Activated naive CD4-positive, alpha-beta T cell treated with anti-CD3 and anti-CD28 coated beads for 36 hours (primary cell): ENCODE results near the gene NEK1. TPM values are rescaled to one million over a fixed set of nuclear protein-coding genes. Genes with fewer than 3 reads are reported as not detected.
"Not testable (repeated sequence)": the region's sequence is repeated elsewhere in the genome, so short reads cannot be mapped to it uniquely, and the experiment has no call there.

Experiments
- CTCF ChIA-PET: fragments of 350-600 bp; sonication (Branson Sonifier 250); formaldehyde crosslinking; loops from one replicate; lab custom pipeline; 2021; ENCODE audit warnings: antibody characterized with exemption; lab: Charles Lee
- DNase-seq: peaks from one replicate; pipeline ENCODE4 v3.0.0-alpha.2; 2020
- H3K27ac Mint-ChIP-seq: one replicate; pipeline ENCODE4 v1.8.0; 2021; ENCODE audit warnings: mild to moderate bottlenecking, mixed read lengths
- H3K27me3 Mint-ChIP-seq: one replicate; pipeline ENCODE4 v1.8.0; 2021; ENCODE audit warnings: low read depth, mixed read lengths
- H3K36me3 Mint-ChIP-seq: one replicate; pipeline ENCODE4 v1.8.0; 2021; ENCODE audit warnings: low read depth, mixed read lengths
- H3K4me1 Mint-ChIP-seq: one replicate; pipeline ENCODE4 v1.8.0; 2021; ENCODE audit warnings: low read depth, mixed read lengths
- H3K4me3 Mint-ChIP-seq: one replicate; pipeline ENCODE4 v1.8.0; 2021; ENCODE audit warnings: mild to moderate bottlenecking, moderate library complexity, mixed read lengths
- H3K9me3 Mint-ChIP-seq: one replicate; pipeline ENCODE4 v1.8.0; 2021; ENCODE audit warnings: mixed read lengths
- intact Hi-C: fragments of 100-400 bp; cut with micrococcal nuclease; formaldehyde crosslinking; loops from one replicate; pipeline ENCODE4 v1.15.1; 2023
- total RNA-seq, 2 experiments: library from RNA; stranded (reverse); gene quantifications; one replicate each; pipeline ENCODE4 v1.2.3, GENCODE V29; 2021

The NEK1 gene
- total RNA-seq, 2 experiments from 2014 or later = 9.5 to 10.3 TPM

DNA sequence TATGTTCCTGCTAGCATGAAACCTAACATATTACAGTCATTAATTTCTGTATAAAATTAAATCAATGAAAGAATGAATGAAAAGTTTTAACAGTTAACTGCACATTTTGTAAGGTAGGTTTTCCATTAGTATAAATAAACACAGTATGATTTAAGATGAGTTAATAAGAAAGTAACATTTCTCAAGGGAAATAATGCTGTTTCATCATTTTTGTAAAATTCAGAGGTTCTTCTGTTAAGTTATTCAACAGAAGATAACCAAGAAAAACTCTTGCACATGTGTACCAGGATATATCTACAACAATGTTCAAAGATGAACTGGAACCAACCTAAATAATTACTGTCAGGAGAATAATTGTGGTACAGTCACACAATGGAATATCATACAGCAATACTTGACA is 88.6 kb downstream of the NEK1 start:
- no peak overlapping the region for H3K4me3 Mint-ChIP-seq
- peaks cover 3% of the 10 kb centered on the region for H3K9me3 Mint-ChIP-seq
- H3K27ac Mint-ChIP-seq = no peak overlapping the region
- H3K36me3 Mint-ChIP-seq = peaks cover 35% of the 10 kb centered on the region
- no peaks in the 10 kb centered on the region for H3K27me3 Mint-ChIP-seq
- intact Hi-C loops = no loop called here
- no peak for DNase-seq
- no peaks in the 10 kb centered on the region for H3K4me1 Mint-ChIP-seq
- CTCF ChIA-PET = no interaction called here

DNA sequence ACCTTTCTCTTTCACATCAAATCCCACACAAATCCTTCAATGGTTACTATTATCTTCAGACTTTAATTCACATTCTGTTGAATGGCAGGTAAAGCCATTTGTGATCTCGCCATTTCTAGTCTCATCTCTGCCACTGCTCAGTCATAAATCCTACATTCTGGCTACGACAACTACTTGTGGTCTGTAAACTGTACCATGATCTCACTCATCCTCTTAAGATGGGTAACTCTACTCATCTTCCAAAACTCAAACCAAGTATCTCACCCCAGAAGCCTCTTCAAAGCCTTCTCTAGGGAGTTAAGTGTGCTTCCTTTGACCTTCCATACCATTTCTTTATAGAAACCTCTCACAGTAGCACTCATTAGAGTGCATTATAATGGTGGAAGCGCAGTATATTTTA is 101.8 kb downstream of the NEK1 start:
- CTCF ChIA-PET = no interaction called here
- Mint-ChIP-seq H3K4me3 (no peak overlapping the region), H3K27me3 (no peaks in the 10 kb centered on the region), H3K27ac (no peak overlapping the region), H3K4me1 (peaks cover 5% of the 10 kb centered on the region), H3K9me3 (no peaks in the 10 kb centered on the region), H3K36me3 (peaks cover 6% of the 10 kb centered on the region)
- DNase-seq = no peak
- intact Hi-C loops = no loop called here

DNA sequence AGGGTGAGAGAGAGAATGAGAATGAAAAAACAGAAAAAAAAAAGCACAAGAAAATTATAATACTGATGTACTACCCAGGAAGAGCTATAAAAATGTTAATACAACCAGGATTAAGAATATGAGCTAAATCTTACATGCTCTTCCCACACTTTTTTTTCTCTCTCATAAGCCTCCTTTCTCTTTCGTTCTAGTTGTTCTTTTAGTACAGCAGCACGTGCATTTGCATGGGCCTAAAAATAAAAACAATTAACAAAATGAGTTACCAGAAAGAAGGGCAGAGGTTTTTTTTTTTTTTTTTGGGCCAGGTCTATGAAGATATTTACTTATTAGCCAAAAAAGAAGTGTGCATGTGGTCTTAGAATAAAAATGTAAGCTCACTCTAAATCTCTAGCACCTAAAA is 105.5 kb downstream of the NEK1 start:
- Mint-ChIP-seq H3K9me3 (peaks cover 18% of the 10 kb centered on the region), H3K4me3 (no peak overlapping the region), H3K27ac (no peak overlapping the region), H3K36me3 (peaks cover 37% of the 10 kb centered on the region), H3K27me3 (no peaks in the 10 kb centered on the region), H3K4me1 (peaks cover 5% of the 10 kb centered on the region)
- intact Hi-C loops = no loop called here
- CTCF ChIA-PET = no interaction called here
- no peak for DNase-seq

DNA sequence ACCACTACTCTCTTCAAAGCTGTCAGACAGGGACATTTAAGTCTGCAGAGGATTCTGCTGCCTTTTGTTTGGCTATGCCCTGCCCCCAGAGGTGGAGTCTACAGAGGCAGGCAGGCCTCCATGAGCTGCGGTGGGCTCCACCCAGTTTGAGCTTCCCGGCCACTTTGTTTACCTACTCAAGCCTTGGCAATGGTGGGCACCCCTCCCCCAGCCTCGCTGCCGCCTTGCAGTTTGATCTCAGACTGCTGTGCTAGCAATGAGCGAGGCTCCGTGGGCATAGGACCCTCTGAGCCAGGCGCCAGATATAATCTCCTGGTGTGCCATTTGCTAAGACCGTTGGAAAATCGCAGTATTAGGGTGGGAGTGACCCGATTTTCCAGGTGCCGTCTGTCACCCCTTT is 112.5 kb downstream of the NEK1 start:
- H3K36me3 Mint-ChIP-seq = peaks cover 46% of the 10 kb centered on the region
- H3K27ac Mint-ChIP-seq, DNase-seq, intact Hi-C loops, H3K4me3 Mint-ChIP-seq, H3K27me3 Mint-ChIP-seq, H3K4me1 Mint-ChIP-seq: not testable (repeated sequence)
- peaks cover 18% of the 10 kb centered on the region for H3K9me3 Mint-ChIP-seq
- CTCF ChIA-PET = interaction anchor here (0.7 kb wide), 1 partner anchor 106 kb away, joined by 3 read pairs; no protein-coding TSS in a partner anchor

DNA sequence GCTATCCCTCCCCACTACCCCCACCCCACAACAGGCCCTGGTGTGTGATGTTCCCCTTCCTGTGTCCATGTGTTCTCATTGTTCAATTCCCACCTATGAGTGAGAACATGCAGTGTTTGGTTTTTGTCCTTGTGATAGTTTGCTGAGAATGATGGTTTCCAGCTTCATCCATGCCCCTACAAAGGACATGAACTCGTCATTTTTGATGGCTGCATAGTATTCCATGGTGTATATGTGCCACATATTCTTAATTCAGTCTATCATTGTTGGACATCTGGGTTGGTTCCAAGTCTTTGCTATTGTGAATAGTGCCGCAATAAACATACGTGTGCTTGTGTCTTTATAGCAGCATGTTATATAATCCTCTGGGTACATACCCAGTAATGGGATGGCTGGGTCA is 118.1 kb downstream of the NEK1 start:
- H3K4me1 Mint-ChIP-seq, DNase-seq, intact Hi-C loops, H3K36me3 Mint-ChIP-seq, H3K27ac Mint-ChIP-seq, H3K27me3 Mint-ChIP-seq, H3K4me3 Mint-ChIP-seq: not testable (repeated sequence)
- H3K9me3 Mint-ChIP-seq = peaks cover 10% of the 10 kb centered on the region
- CTCF ChIA-PET = interaction anchor here (1.5 kb wide), 1 partner anchor 225 kb away, joined by 5 read pairs; no protein-coding TSS in a partner anchor

DNA sequence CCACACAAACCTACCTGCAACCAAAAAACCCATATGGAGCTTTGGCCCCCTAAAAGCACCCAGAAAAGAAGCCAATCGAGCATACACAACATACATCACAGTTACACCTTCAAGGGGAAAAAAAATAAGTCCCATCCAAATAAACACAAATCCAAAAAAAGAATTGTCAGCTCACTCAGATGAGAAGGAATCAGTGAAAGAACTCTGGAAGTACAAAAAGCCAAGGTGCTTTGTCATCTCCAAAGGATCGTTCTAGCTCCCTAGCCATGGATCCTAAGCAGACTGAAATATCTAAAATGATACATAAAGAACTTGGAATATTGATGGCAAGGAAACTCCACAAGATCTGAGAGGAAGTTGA is 119.2 kb downstream of the NEK1 start:
- intact Hi-C loops = no loop called here
- Mint-ChIP-seq H3K4me3 (no peak overlapping the region), H3K27ac (no peak overlapping the region), H3K9me3 (peaks cover 10% of the 10 kb centered on the region), H3K4me1 (peaks cover 2% of the 10 kb centered on the region), H3K27me3 (no peaks in the 10 kb centered on the region), H3K36me3 (peaks cover 10% of the 10 kb centered on the region)
- DNase-seq = no peak
- CTCF ChIA-PET = interaction anchor here (0.7 to 1.5 kb wide), 4 partner anchors 73 to 570 kb away, joined by 3 to 5 read pairs (median 4); no protein-coding TSS in a partner anchor

DNA sequence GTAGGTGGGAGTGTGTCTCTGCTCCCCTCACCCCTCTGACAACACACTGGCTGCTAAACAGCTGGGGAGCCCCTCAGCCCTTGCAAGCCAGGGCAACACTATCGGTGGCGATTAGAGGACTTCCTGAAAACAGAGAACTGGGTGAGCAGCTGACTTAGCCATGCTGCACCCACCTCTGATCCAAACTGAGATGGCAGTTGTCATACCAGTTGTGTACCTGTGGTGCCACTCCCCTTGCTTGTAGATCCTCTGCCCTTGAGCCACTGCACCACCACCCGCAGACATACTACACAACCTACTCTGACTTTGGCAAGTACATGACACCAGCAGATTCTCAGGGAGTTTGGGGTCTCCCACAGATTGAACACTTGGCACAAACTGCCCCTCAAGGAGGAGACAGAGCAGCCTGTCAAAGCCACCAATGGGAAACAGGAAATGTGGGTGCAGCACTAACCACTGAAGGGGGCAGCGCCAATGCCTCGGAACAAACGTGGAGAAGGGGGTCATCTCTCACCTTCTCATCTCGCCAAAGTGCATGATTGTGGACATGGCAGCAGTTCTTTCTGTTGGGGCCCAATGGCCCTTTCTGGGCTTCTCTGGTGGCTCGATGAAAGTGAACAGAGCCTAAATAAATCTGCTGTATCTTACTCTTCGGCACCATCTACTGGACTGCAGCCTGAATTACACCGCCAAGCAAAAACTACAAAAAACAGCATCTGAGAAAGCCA is 119.8 kb downstream of the NEK1 start:
- Mint-ChIP-seq H3K36me3 (peaks cover 10% of the 10 kb centered on the region), H3K27me3 (no peaks in the 10 kb centered on the region), H3K4me3 (no peak overlapping the region), H3K4me1 (peaks cover 2% of the 10 kb centered on the region), H3K9me3 (peaks cover 10% of the 10 kb centered on the region), H3K27ac (no peak overlapping the region)
- intact Hi-C loops = no loop called here
- CTCF ChIA-PET = interaction anchor here (0.7 to 1.5 kb wide), 5 partner anchors 11 to 569 kb away, joined by 3 to 5 read pairs (median 4); no protein-coding TSS in a partner anchor
- peak; percentile 38 for DNase-seq

DNA sequence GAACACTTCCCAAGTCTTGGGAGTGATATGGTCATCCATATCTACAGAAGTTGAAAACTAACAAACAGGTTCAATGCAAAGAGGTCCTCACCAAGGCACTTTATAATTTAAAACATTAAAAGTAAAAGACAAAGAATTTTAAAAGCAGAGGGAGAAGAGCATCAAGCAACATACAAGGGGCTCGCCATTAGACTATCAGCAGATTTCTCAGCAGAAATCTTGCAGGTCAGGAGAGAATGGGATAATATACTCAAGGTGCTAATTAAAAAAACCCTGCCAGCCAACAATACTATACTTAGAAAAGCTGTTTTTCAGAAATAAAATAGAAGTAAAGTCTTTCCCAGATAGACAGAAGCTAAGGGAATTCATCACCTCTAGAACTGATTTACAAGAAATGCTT is 121.2 kb downstream of the NEK1 start:
- Mint-ChIP-seq H3K9me3 (peaks cover 10% of the 10 kb centered on the region), H3K4me1 (peaks cover 2% of the 10 kb centered on the region), H3K36me3 (peaks cover 10% of the 10 kb centered on the region), H3K27me3 (no peaks in the 10 kb centered on the region), H3K4me3 (no peak overlapping the region), H3K27ac (no peak overlapping the region)
- no peak for DNase-seq
- CTCF ChIA-PET = interaction anchor here (0.6 to 1.2 kb wide), 3 partner anchors 9 to 287 kb away, joined by 3 to 4 read pairs (median 3); no protein-coding TSS in a partner anchor
- intact Hi-C loops = no loop called here

DNA sequence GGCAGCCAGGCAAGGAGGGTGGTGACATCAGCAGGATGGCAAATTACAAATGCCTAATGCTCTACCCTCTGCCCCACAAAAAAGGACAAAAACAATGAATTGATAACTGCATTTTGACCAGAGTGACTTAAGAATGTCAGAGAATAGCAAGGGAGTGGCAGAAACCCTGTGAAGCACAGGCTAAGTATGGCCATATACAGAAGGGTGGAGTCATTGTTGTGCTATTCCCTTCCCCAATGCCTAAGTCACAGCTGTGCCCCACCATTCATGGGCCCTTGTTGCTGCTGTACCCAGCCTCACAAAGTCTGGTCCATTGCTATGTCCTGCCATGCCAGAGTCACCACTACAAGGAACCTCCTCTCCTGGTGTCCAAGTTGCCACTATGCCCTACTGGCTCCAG is 123.1 kb downstream of the NEK1 start:
- H3K27me3 Mint-ChIP-seq = no peaks in the 10 kb centered on the region
- CTCF ChIA-PET = no interaction called here
- DNase-seq = no peak
- H3K4me1 Mint-ChIP-seq = peaks cover 2% of the 10 kb centered on the region
- peaks cover 10% of the 10 kb centered on the region for H3K9me3 Mint-ChIP-seq
- H3K27ac Mint-ChIP-seq = no peak overlapping the region
- H3K4me3 Mint-ChIP-seq = no peak overlapping the region
- peaks cover 10% of the 10 kb centered on the region for H3K36me3 Mint-ChIP-seq
- intact Hi-C loops = loop anchor here (5.0 to 10.0 kb wide), 3 partner anchors 665 to 1307 kb away; no protein-coding TSS in a partner anchor

DNA sequence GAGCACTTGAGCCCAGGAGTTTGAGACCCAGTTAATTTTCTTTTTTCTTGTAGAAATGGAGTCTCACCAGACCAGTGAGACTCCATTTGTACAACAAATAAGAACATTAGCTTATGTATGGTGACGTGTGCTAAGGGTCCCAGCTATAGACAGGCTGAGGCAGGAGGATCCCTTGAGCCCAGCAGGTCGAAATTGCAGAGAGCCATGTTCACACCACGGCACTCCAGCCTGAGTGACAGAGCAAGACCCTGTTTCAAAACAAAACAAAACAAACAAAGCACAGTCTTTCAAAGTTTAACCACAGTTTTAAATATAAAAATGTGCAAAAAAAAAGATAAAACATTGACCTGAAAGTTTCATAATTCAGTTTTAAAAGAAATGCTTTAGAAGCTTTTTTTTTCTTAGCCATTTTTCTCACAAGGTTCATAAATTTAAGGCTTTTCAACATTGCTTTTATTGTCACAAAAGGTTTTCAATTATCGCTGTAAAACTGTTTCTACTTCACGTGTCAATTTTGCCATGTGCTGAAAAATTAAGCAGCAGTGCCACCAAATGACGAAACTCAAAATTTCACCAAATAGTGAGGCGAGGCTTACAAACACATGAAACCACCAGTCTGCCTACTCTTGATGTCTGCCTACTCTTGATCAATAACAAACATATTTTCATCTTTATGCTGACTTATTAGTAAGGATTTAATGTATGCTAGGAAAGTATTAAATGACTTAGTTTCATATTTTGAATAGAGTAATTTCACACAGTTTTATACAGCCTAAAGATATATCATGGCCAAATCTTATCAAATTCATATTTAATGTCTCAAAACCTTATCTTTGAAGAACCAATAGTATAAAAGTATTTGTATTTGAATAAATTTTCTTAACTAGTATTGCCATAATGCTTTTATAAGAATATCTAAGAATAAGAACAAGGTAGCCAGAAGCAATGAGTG is 126.3 kb downstream of the NEK1 start:
- CTCF ChIA-PET = interaction anchor here (0.6 to 1.8 kb wide), 13 partner anchors 9 to 889 kb away, joined by 3 to 28 read pairs (median 3); partner anchors contain the start of gene CBR4
- Mint-ChIP-seq H3K36me3 (peaks cover 5% of the 10 kb centered on the region), H3K4me1 (no peaks in the 10 kb centered on the region), H3K4me3 (no peak overlapping the region), H3K27ac (no peak overlapping the region), H3K27me3 (no peaks in the 10 kb centered on the region), H3K9me3 (no peaks in the 10 kb centered on the region)
- intact Hi-C loops = loop anchor here (1.0 to 10.0 kb wide), 9 partner anchors 81 to 1304 kb away; partner anchors contain the start of genes CBR4 and SH3RF1
- DNase-seq = peak; percentile 66

DNA sequence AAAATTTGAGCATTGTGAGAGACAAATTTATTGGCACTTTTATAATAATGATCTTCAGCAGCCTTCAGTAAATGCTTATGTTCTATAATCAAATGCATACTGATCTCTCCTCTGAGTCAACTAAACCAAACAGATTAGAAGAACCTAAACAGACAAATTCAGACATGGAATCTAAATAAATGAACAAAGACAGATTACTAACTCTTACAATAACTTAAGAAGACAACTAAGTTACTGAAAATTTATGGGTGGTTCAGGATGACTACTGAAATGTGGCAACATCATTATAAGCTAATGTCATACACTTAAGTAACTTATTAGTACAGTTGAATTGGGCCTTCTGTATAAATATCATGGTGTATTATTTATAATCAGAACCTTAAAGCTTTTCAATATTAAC is 127.3 kb downstream of the NEK1 start:
- no peaks in the 10 kb centered on the region for H3K4me1 Mint-ChIP-seq
- no peak for DNase-seq
- H3K9me3 Mint-ChIP-seq = no peaks in the 10 kb centered on the region
- no peaks in the 10 kb centered on the region for H3K27me3 Mint-ChIP-seq
- intact Hi-C loops = loop anchor here (5.0 to 10.0 kb wide), 3 partner anchors 660 to 1303 kb away; no protein-coding TSS in a partner anchor
- no peak overlapping the region for H3K27ac Mint-ChIP-seq
- H3K36me3 Mint-ChIP-seq = peaks cover 3% of the 10 kb centered on the region
- H3K4me3 Mint-ChIP-seq = no peak overlapping the region
- CTCF ChIA-PET = interaction anchor here (0.9 to 1.8 kb wide), 9 partner anchors 8 to 565 kb away, joined by 3 to 28 read pairs (median 3); partner anchors contain the start of gene CBR4

DNA sequence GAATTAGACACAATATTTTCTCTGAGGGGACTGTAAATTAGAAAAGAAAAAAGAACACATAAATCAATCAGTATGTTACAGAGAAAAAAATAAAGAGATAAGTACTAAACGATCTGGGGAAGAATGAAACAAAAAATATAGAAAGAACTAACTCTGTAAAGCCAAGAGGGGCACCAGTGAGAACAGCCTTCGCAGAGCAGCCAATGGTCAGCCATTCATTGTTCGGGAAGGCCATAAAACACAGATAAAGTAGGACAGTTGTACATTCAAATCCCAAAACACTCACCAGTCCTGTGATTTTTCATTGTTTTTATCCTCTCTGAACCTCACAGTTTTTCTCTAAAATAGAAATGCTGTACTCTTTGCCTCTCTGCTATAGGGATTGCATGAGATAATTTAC is 127.9 kb downstream of the NEK1 start:
- DNase-seq = no peak
- CTCF ChIA-PET = interaction anchor here (0.7 to 1.8 kb wide), 5 partner anchors 82 to 562 kb away, joined by 3 to 28 read pairs (median 3); partner anchors contain the start of gene CBR4
- Mint-ChIP-seq H3K4me1 (no peaks in the 10 kb centered on the region), H3K36me3 (peaks cover 3% of the 10 kb centered on the region), H3K4me3 (no peak overlapping the region), H3K9me3 (no peaks in the 10 kb centered on the region), H3K27me3 (no peaks in the 10 kb centered on the region), H3K27ac (no peak overlapping the region)
- intact Hi-C loops = loop anchor here (10.0 kb wide), 2 partner anchors 660 to 790 kb away; no protein-coding TSS in a partner anchor
